Right lobe of liver (tissue), 6 donors: ENCODE results near the gene UQCR10. TPM values are rescaled to one million over a fixed set of nuclear protein-coding genes. Genes with fewer than 3 reads are reported as not detected.

Experiments
- ATAC-seq, 4 donors: fragments of 200-7000 bp; cut with Tn5 transposase; one replicate each; pipeline ENCODE4 v1.9.1; 2020; ENCODE audit warnings: mild to moderate bottlenecking in 4 of 4, moderate library complexity in 4 of 4
- DNase-seq, 3 donors: peaks; one replicate each; pipeline ENCODE4 v3.0.0-alpha.2; 2020
- H3K27ac ChIP-seq, 3 donors: fragments of 200-600 bp; one replicate each; pipeline ENCODE4 v1.8.0; 2022
- H3K27me3 ChIP-seq, 2 donors: fragments of 200-600 bp; one replicate each; pipeline ENCODE4 v1.8.0; 2022
- H3K36me3 ChIP-seq, 4 donors: fragments of 200-600 bp; sonication (generic) in 1 of 4; one replicate each; pipeline versions ENCODE4 v1.5.1 to v1.8.0; 2017 to 2022; ENCODE audit warnings: control low read depth in 1 of 4
- H3K4me1 ChIP-seq, 4 donors: fragments of 200-600 bp; sonication (generic) in 1 of 4; one replicate each; pipeline versions ENCODE4 v1.5.1 to v1.8.0; 2017 to 2022; ENCODE audit warnings: control low read depth in 1 of 4
- H3K4me3 ChIP-seq, 3 donors: fragments of 200-600 bp; one replicate each; pipeline ENCODE4 v1.8.0; 2022
- H3K9me3 ChIP-seq, 4 donors: fragments of 200-600 bp; sonication (generic) in 1 of 4; one replicate each; pipeline versions ENCODE4 v1.5.1 to v1.8.0; 2017 to 2022; ENCODE audit warnings: control low read depth in 1 of 4
- POLR2A ChIP-seq: fragments of 450-650 bp; IDR thresholded peaks from one replicate; pipeline ENCODE4 v1.6.1; 2017; ENCODE audit warnings: antibody characterized with exemption, mild to moderate bottlenecking
- WGBS: methylation state at CpG from one replicate; pipeline ENCODE4 v1.1.6; 2018; ENCODE audit warnings: low coverage, low lambda C conversion rate; ENCODE audit not compliant: insufficient coverage; ENCODE audit errors: missing lambda C conversion rate; 5-methylcytosine and 5-hydroxymethylcytosine counted together
- intact Hi-C, 2 donors: fragments of 100-400 bp; cut with DNase I; formaldehyde crosslinking; loops; one replicate each; pipeline versions ENCODE4 v1.11.2 to v1.14.1; 2022
- long read RNA-seq: library from polyadenylated mRNA; unstranded; transcript quantifications from one replicate; pipeline ENCODE4 v2.0.0, GENCODE V29; 2019
- total RNA-seq, 6 experiments: library from RNA; depleted of rRNA in 2 of 6; stranded (reverse); fragments of >200 nt in 2 of 6; fragmentation: NEBNext Ultra II Directional in 3 of 6; extraction: Animal tissue kit (Norgen Biotek cat#: 25700) in 3 of 6; gene quantifications; one replicate each; pipeline versions ENCODE4 v1.1.0 to v1.2.4, GENCODE V29; 2016 to 2023
- TF ChIP-seq, protein P1 (sequence below), 4 donors: fragments of 200-600 bp in 3 of 4; fragments of 450-650 bp in 1 of 4; IDR thresholded peaks; one replicate each; pipeline versions ENCODE4 v1.5.1 to v1.8.0; 2016 to 2022; ENCODE audit warnings: antibody characterized with exemption in 4 of 4, mild to moderate bottlenecking in 2 of 4
- donor health status: DM: no; HTN: yes; CAD: no.
- donor health status: DM: no; HTN: no; CAD: no.
- donor health status: DM: no; HTN: no; CAD: no.
- donor health status: DM: no; HTN: yes; CAD: no.
- donor health status: DM: no; HTN: yes; CAD: no.

The UQCR10 gene
- 10 to 100 TPM; 57.4 to 71.6 (median 64.0) TPM for total RNA-seq
- long read RNA-seq, transcript UQCR10-201 (2 exons, 916 nt): major isoform, 135 of 139 reads
- long read RNA-seq, partial matches to known transcripts: 0 of 139 reads
- long read RNA-seq, other reads (novel, unspliced or antisense): 2 of 139 reads

DNA sequence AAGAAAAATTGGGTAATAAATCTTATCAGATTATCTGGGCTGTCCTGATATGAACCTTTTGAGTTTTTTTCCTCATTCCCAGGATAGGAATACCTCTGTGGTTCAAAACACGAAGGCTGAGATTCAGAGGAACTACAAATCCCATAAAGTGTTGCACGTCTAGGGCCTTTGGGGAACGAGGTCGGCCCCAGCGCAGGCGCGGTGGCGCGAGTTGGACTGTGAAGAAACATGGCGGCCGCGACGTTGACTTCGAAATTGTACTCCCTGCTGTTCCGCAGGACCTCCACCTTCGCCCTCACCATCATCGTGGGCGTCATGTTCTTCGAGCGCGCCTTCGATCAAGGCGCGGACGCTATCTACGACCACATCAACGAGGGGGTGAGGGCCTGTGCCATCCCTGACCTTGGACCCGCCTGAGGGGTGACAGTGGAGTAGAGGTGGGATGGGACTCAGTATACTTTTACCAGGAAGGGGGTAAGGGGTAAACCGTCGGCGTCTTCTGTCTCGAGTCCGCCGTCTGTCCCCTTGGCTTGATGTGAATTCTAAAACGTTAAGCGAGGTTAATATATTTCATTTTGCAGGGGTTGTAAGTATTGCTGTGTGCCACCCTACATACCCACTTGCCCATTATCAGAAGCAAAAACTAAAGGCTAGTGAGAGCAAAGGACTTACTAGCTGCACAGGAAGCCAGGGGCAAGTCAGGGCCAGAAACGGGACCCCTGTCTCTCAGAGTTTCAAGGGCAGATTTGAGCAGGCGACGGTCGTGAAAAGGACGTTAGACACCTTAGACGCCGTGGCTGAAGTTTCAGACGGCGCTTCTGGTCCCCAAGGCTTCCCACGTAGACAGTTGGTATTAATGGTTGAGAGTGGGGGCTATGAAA, at the start of gene UQCR10:
Gene UQCR10, plus strand, starts transcription at position 199 of the 881 bp plus-strand sequence. Its CDS starts 30 bp downstream, at position 229.
- peak within 1 kb of the TSS; percentile 68 to 87 (median 81) for H3K27ac ChIP-seq
- H3K9me3 ChIP-seq: no peaks in the 10 kb centered on the region
- ATAC-seq (peak; percentile 84 to 86 (median 86)), DNase-seq (peak; percentile 92 to 95 (median 95))
- peaks cover 0 to 19% (median 3%) of the 10 kb centered on the region in 4 donors for H3K36me3 ChIP-seq
- WGBS: 0% methylated on average over 37 of the region's 46 CpGs
- intact Hi-C loops: no loop called here
- peaks cover 0 to 21% (median 9%) of the 10 kb centered on the region in 4 donors for H3K4me1 ChIP-seq
- peak within 1 kb of the TSS; percentile 78 to 88 (median 82) for H3K4me3 ChIP-seq
- no peak for TF ChIP-seq POLR2A
- TF ChIP-seq, protein P1, sequence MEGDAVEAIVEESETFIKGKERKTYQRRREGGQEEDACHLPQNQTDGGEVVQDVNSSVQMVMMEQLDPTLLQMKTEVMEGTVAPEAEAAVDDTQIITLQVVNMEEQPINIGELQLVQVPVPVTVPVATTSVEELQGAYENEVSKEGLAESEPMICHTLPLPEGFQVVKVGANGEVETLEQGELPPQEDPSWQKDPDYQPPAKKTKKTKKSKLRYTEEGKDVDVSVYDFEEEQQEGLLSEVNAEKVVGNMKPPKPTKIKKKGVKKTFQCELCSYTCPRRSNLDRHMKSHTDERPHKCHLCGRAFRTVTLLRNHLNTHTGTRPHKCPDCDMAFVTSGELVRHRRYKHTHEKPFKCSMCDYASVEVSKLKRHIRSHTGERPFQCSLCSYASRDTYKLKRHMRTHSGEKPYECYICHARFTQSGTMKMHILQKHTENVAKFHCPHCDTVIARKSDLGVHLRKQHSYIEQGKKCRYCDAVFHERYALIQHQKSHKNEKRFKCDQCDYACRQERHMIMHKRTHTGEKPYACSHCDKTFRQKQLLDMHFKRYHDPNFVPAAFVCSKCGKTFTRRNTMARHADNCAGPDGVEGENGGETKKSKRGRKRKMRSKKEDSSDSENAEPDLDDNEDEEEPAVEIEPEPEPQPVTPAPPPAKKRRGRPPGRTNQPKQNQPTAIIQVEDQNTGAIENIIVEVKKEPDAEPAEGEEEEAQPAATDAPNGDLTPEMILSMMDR (IDR thresholded peaks at IDR 0.05): no peak
- no peaks in the 10 kb centered on the region for H3K27me3 ChIP-seq

DNA sequence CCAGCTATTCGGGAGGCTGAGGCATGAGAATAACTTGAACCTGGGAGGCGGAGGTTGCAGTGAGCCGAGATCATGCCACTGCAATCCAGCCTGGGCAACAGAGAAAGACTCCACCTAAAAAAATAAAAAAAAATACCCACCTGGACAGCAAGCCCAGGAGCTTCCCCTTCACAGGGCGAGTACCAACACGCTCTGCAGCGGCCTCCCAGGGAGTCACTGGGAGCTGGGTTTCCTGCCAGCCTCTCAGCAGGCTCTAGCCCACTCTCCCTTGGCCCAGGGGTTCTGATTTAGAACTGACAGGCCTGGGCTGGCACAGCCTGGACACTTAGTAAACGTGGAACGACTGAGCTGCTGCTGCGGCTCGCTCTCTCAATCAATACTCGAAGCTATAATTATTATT, 49.4 kb upstream of the UQCR10 start:
- intact Hi-C loops: no loop called here
- Histone ChIP-seq H3K4me1 (peaks cover 0 to 6% (median 0%) of the 10 kb centered on the region in 4 donors), H3K27me3 (no peaks in the 10 kb centered on the region), H3K9me3 (no peaks in the 10 kb centered on the region), H3K36me3 (no peaks in the 10 kb centered on the region), H3K4me3 (no peak overlapping the region), H3K27ac (no peak overlapping the region)
- ATAC-seq (no peak), DNase-seq (no peak)
- WGBS: 100% methylated on average over 2 of the region's 11 CpGs
- TF ChIP-seq POLR2A: no peak

DNA sequence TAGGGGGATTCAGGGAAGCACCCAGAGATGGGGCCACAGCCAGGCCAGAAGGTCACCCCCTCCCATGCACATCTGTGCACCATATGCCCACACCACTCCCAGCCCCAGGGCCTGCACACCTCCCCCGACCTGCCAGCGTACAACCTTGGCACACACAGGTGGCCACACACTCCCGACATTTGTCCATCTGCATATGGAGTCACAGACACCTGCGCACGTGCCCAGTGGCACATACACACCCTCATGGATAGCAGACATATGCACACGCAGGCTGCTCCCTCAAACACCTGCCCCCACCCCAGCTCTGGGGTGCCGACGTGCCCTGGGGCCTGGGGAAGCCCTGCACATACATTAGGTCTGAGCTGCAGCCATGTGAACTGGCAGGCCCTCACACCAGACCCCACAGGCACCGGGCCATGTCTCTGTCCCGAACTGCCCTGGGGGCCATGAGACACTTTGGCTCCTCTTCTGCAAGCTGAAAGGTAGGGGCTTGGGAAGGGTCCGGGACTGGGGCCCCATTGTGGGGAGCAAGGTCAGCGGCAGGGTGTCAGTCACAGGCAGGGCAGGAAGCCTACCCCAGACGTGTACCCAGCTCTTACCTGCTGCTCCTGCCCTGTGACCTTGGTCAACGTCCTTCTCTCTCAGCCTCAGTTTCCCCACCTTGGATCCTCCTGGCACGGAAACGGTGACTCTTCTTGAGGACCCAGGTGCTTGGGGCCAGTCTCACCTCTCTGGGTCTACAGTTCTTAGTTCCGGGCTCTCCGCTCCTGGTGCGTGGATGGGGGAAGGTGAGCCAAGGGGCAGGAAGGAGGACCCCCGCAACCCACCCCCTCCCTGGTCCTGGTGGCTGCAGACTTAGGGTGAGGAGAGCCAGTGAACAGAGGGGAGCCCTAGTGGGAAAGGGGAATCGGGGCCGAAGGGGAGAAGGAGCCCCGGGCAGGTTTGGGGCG, 47.9 kb upstream of the UQCR10 start:
- intact Hi-C loops: no loop called here
- Histone ChIP-seq H3K4me1 (peaks cover 0 to 6% (median 0%) of the 10 kb centered on the region in 4 donors), H3K27me3 (no peaks in the 10 kb centered on the region), H3K27ac (no peak overlapping the region), H3K36me3 (no peaks in the 10 kb centered on the region), H3K9me3 (no peaks in the 10 kb centered on the region), H3K4me3 (no peak overlapping the region)
- no peak for DNase-seq
- 25% methylated on average over 8 of the region's 24 CpGs for WGBS
- ATAC-seq: no peak
- TF ChIP-seq POLR2A: no peak
- TF ChIP-seq, protein P1 (IDR thresholded peaks at IDR 0.05): no peak

DNA sequence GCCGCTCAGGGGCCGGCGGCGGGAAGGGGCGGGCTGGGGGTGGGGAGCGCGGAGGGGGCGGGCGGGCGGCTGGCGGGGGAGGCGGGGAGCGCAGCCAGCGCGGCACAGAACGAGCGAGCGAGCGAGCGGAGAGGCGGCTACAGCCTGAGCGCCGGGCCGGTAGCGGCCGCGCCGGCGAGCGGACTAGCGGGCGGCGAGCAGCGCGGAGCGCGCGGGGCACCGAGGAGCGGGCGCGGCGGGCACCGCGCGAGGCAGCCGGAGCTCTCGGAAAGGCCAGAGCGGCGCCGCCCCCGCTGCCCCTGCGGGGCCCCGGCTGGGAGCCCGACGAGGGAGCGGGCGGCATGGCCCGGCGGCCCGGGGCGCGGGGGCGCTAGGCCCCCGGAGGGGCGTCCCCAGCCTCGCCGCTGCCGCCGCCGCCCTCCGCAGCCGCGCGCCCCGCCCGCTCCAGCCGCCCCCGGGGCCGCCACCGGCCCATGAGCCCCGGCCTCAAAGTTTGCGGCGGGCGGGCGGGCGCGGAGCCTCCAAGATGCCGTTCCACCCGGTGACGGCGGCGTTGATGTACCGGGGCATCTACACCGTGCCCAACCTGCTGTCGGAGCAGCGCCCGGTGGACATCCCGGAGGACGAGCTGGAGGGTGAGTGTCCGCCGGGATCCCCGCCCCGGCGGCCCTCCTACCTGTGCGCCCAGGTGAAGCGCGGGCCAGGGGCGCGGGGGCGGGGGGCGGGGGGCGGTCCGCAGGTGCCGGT, 47.1 kb upstream of the UQCR10 start, which contains the start of gene CABP7:
Gene CABP7, plus strand, starts transcription at position 105 of the 747 bp plus-strand sequence. Its CDS starts 422 bp downstream, at position 527.
- 0% methylated on average over 9 of the region's 115 CpGs for WGBS
- DNase-seq (no peak), ATAC-seq (no peak)
- Histone ChIP-seq H3K27me3 (no peaks in the 10 kb centered on the region), H3K4me3 (no peak within 1 kb of the TSS), H3K9me3 (no peaks in the 10 kb centered on the region), H3K4me1 (peaks cover 0 to 6% (median 0%) of the 10 kb centered on the region in 4 donors), H3K27ac (no peak within 1 kb of the TSS), H3K36me3 (no peaks in the 10 kb centered on the region)
- intact Hi-C loops: loop anchor here in 1 of 2 donors (5.0 kb wide), 1 partner anchor 372 kb away; no protein-coding TSS in a partner anchor
- no peak for TF ChIP-seq POLR2A
- TF ChIP-seq, protein P1 (IDR thresholded peaks at IDR 0.05): no peak
